ENCODE data around the gene SFT2D1.

DNA sequence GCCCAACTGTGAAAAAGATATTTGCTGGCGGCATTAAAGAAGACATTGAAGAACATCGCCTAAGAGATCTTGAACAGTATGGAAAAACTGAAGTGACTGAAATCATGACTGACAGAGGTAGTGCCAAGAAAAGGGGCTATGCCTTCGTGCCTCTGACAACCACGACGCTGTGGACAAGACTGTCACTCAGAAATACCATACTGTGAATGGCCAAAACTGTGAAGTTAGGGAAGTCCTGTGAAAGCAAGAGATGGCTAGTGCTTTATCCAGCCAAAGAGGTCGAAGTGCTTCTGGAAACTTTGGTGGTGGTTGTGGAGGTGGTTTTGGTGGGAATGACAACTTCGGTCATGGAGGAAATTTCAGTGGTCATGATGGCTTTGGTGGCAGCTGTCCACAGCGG, 7.5 kb downstream of the SFT2D1 start:
- TF ChIP-seq ZNF274 (IDR thresholded peaks at IDR 0.05; ENCODE audit: low read depth, low read length) (no peak), SUZ12 (IDR thresholded peaks at IDR 0.05; ENCODE audit: extremely low read depth, insufficient read depth, insufficient read length) (no peak), YY1 (IDR thresholded peaks at IDR 0.05; ENCODE audit: insufficient read depth, insufficient read length) (no peak)
